Effector CD8-positive, alpha-beta T cell (primary cell): ENCODE measurements around the gene FSD1L.
A peak's percentile ranks its signal among the peaks of the same experiment; 100 is the strongest.

Experiments used
- DNase-seq: peaks from one replicate; lab custom pipeline; 2025; lab: John Stamatoyannopoulos, UW
- total RNA-seq, 4 experiments: gene quantifications; one replicate each; lab custom pipeline; 2026; lab: John Stamatoyannopoulos, UW

The FSD1L gene
- 3.5 to 6.0 (median 4.4) reads per million in 4 experiments for total RNA-seq

- peak; percentile 51 for DNase-seq
Measured at GRCh38 chr9:105447814-105448812, at the start of gene FSD1L. TSS of gene FSD1L (plus strand) at chr9:105448034. CDS start at chr9:105448221, 187 bp downstream.

GRCh38 chr9:105399117-105399516 is 48.7 kb upstream of the FSD1L start:
- no peak for DNase-seq

- no peak for DNase-seq
Measured at GRCh38 chr9:105401651-105402050, 46.2 kb upstream of the FSD1L start.

GRCh38 chr9:105403552-105404248 is 44.1 kb upstream of the FSD1L start:
- no peak for DNase-seq

GRCh38 chr9:105405514-105406131 is 42.2 kb upstream of the FSD1L start:
- peak; percentile 4 for DNase-seq

- no peak for DNase-seq
Measured at GRCh38 chr9:105406369-105406768, 41.5 kb upstream of the FSD1L start.

- no peak for DNase-seq
Measured at GRCh38 chr9:105413525-105413924, 34.3 kb upstream of the FSD1L start.

- DNase-seq: peak; percentile 56
Measured at GRCh38 chr9:105414947-105415661, 32.7 kb upstream of the FSD1L start.

- no peak for DNase-seq
Measured at GRCh38 chr9:105415662-105415980, 32.2 kb upstream of the FSD1L start.

- no peak for DNase-seq
Measured at GRCh38 chr9:105416840-105417239, 31.0 kb upstream of the FSD1L start.

GRCh38 chr9:105418588-105419500 is 29.0 kb upstream of the FSD1L start:
- no peak for DNase-seq

- no peak for DNase-seq
Measured at GRCh38 chr9:105419816-105420597, 27.8 kb upstream of the FSD1L start.

- DNase-seq: no peak
Measured at GRCh38 chr9:105421154-105421553, 26.7 kb upstream of the FSD1L start.

- DNase-seq: no peak
Measured at GRCh38 chr9:105421864-105422263, 26.0 kb upstream of the FSD1L start.

GRCh38 chr9:105425816-105426433 is 21.9 kb upstream of the FSD1L start:
- DNase-seq: no peak

GRCh38 chr9:105426657-105427056 is 21.2 kb upstream of the FSD1L start:
- DNase-seq: no peak

- no peak for DNase-seq
Measured at GRCh38 chr9:105431424-105432246, 16.2 kb upstream of the FSD1L start.

GRCh38 chr9:105432247-105432842 is 15.5 kb upstream of the FSD1L start:
- DNase-seq: no peak
